ENCODE results near the gene PNKP. TPM values are rescaled to one million over a fixed set of nuclear protein-coding genes. Genes with fewer than 3 reads are reported as not detected.

The PNKP gene
- total and polyA plus RNA-seq, 10 of the 15 experiments (the other 5 are each of a cell fraction or from before 2014, with no cell fraction given): 2.9 to 82.3 (median 33.2) TPM

GRCh38 chr19:49864890-49865289, 2.5 kb downstream of the PNKP start:
- FAIRE-seq (no peak), ATAC-seq (no peak), DNase-seq (ENCODE audit: low read depth, low spot score) (no peak)
- no TSS peak for BruUV-seq (replicated peaks)
- ChIA-PET POLR2A (interaction anchor here (0.7 kb wide), 3 partner anchors 20 to 84 kb away, joined by 6 to 8 read pairs (median 7); no protein-coding TSS in a partner anchor), RAD21 (ENCODE audit: unreplicated experiment) (interaction anchor here (0.7 kb wide), 3 partner anchors 40 to 225 kb away, joined by 3 to 5 read pairs (median 4); partner anchors contain the start of gene RRAS), SMC1A (ENCODE audit: uncharacterized antibody, unreplicated experiment) (interaction anchor here (1.3 kb wide), 1 partner anchor 12 kb away, joined by 5 read pairs; no protein-coding TSS in a partner anchor), CTCF (interaction anchor here (0.6 to 1.8 kb wide), 4 partner anchors 46 to 143 kb away, joined by 3 to 6 read pairs (median 4); no protein-coding TSS in a partner anchor)
- intact Hi-C loops (cut with micrococcal nuclease; ENCODE audit: unreplicated experiment): loop anchor here (5.0 kb wide), 2 partner anchors 98 to 188 kb away; partner anchors contain the start of genes AP2A1 and PRMT1
- in situ Hi-C loops (cut with MboI): no loop called here
- Histone ChIP-seq H3K9ac (ENCODE audit: control insufficient read depth, insufficient read depth, low read length) (no peak overlapping the region), H3K9me3 (replicated peaks; ENCODE audit: control insufficient read depth, insufficient read depth, low read length) (no peaks in the 10 kb centered on the region), H4K20me1 (ENCODE audit: control insufficient read depth, insufficient read depth) (no peaks in the 10 kb centered on the region), H2AFZ (ENCODE audit: control insufficient read depth, low read depth, low read length) (no peak overlapping the region), H3K36me3 (ENCODE audit: control insufficient read depth in 2 of 2, insufficient read depth in 2 of 2, low read length in 1 of 2) (peaks cover 9 to 21% of the 10 kb centered on the region in 2 experiments), H3K27ac (ENCODE audit: control insufficient read depth, insufficient read depth) (no peak overlapping the region), H3K4me3 (no peak overlapping the region; the same call in 1 of the 2 replicates), H3K4me2 (ENCODE audit: control insufficient read depth, insufficient read depth) (no peak overlapping the region; the same call in 1 of the 2 replicates), H3K79me2 (ENCODE audit: control insufficient read depth, insufficient read depth, low read length) (peaks cover 18% of the 10 kb centered on the region), H3K4me1 (ENCODE audit: control insufficient read depth, insufficient read depth, low read length) (peaks cover 12% of the 10 kb centered on the region), H3K27me3 (replicated peaks in 1 of 2; ENCODE audit: control insufficient read depth in 2 of 2, insufficient read depth in 2 of 2, low read length in 1 of 2) (no peaks in the 10 kb centered on the region)
- WGBS (ENCODE audit: insufficient coverage, insufficient replicate concordance, low lambda C conversion rate, missing lambda C conversion rate): 97% methylated on average over 13 of the region's 13 CpGs
- no peak for TF ChIP-seq RAD21 (IDR thresholded peaks at IDR 0.05; ENCODE audit: insufficient read depth, low read depth, low read length)
- TF ChIP-seq BCL11A (IDR thresholded peaks at IDR 0.05; ENCODE audit: low read depth, low read length): no peak
- no peak for TF ChIP-seq BACH1 (IDR thresholded peaks at IDR 0.05; ENCODE audit: borderline replicate concordance)
- no peak for TF ChIP-seq SMAD1 (IDR thresholded peaks at IDR 0.05; ENCODE audit: low read depth, partially characterized antibody)
- TF ChIP-seq POLR2AphosphoS2 (IDR thresholded peaks at IDR 0.05; ENCODE audit: low read depth, low read length): no peak
- no peak for TF ChIP-seq CUX1 (IDR thresholded peaks at IDR 0.05; ENCODE audit: insufficient replicate concordance, low read depth, low read length)
- TF ChIP-seq ZNF207 (IDR thresholded peaks at IDR 0.05; ENCODE audit: borderline replicate concordance): no peak
- TF ChIP-seq GATAD2B (conservative IDR thresholded peaks at IDR 0.05; ENCODE audit: low read depth): no peak
- no peak for TF ChIP-seq TCF12 (IDR thresholded peaks at IDR 0.05; ENCODE audit: low read depth, low read length)
